Osteoblast (primary cell): ENCODE measurements around the gene CALM3. TPM values are rescaled to one million over a fixed set of nuclear protein-coding genes. Genes with fewer than 3 reads are reported as not detected.

ENCODE experiments used
- DNase-seq: peaks from one replicate; pipeline ENCODE4 v3.0.0; 2011; ENCODE audit warnings: low spot score, mixed read lengths; ENCODE audit not compliant: insufficient read length; ENCODE audit errors: missing footprints
- H2AFZ ChIP-seq: 2 replicates; pipeline ENCODE4 v1.6.0; 2011; ENCODE audit warnings: mild to moderate bottlenecking, low read length
- H3K27ac ChIP-seq: 2 replicates; pipeline ENCODE4 v1.5.1; 2011; ENCODE audit warnings: mild to moderate bottlenecking, low read depth, low read length, moderate library complexity
- H3K27me3 ChIP-seq: 2 replicates; pipeline ENCODE4 v1.6.0; 2012; ENCODE audit warnings: mild to moderate bottlenecking, control low read depth, inconsistent platforms, low read length, moderate library complexity; ENCODE audit not compliant: insufficient read depth
- H3K36me3 ChIP-seq: 2 replicates; pipeline ENCODE4 v1.5.1; 2011; ENCODE audit warnings: mild to moderate bottlenecking, low read length, control low read depth, moderate library complexity; ENCODE audit not compliant: insufficient read depth
- H3K4me1 ChIP-seq: 2 replicates; pipeline ENCODE4 v1.5.1; 2011; ENCODE audit warnings: mild to moderate bottlenecking, low read length, control low read depth, moderate library complexity; ENCODE audit not compliant: insufficient read depth
- H3K4me2 ChIP-seq: 2 replicates; pipeline ENCODE4 v1.6.0; 2011; ENCODE audit warnings: mild to moderate bottlenecking, low read length; ENCODE audit not compliant: insufficient read depth
- H3K4me3 ChIP-seq: fragments of 200-600 bp; sonication (generic); 3 replicates; pipeline ENCODE4 v1.5.1; 2012; ENCODE audit warnings: mild to moderate bottlenecking, low read length, inconsistent platforms; ENCODE audit not compliant: insufficient read depth
- H3K79me2 ChIP-seq: 2 replicates; pipeline ENCODE4 v1.6.0; 2012; ENCODE audit warnings: mild to moderate bottlenecking, low read length, control low read depth, inconsistent platforms; ENCODE audit not compliant: insufficient read depth
- H3K9me3 ChIP-seq: 2 replicates; pipeline ENCODE4 v1.5.1; 2011; ENCODE audit warnings: low read depth, low read length, control low read depth
- H4K20me1 ChIP-seq: 2 replicates; pipeline ENCODE4 v1.6.0; 2012; ENCODE audit warnings: mild to moderate bottlenecking, low read length, control low read depth; ENCODE audit not compliant: insufficient read depth
- CTCF ChIP-seq: IDR thresholded peaks from 2 replicates; pipeline ENCODE4 v1.5.1; 2011; ENCODE audit warnings: mild to moderate bottlenecking, low read depth, low read length, moderate library complexity; ENCODE audit errors: extremely low read depth
- total RNA-seq: library from RNA; depleted of rRNA; stranded (reverse); fragments of >200 nt; gene quantifications from 2 replicates; pipeline ENCODE4 v1.2.3, GENCODE V29; 2012

Gene CALM3
- total RNA-seq, 1 donor = 124 TPM

GRCh38 chr19:46639358-46640182, 38.4 kb downstream of the CALM3 start:
- no peak for TF ChIP-seq CTCF
- Histone ChIP-seq H4K20me1 (no peaks in the 10 kb centered on the region), H3K4me2 (peak overlapping the region; percentile 66), H3K79me2 (no peaks in the 10 kb centered on the region), H3K9me3 (no peaks in the 10 kb centered on the region), H3K27me3 (peaks cover 7% of the 10 kb centered on the region), H3K27ac (no peak overlapping the region), H3K4me1 (peaks cover 9% of the 10 kb centered on the region), H2AFZ (peak overlapping the region; percentile 79), H3K36me3 (no peaks in the 10 kb centered on the region), H3K4me3 (peak overlapping the region; percentile 68)
- peak; percentile 92 for DNase-seq

GRCh38 chr19:46640656-46641055, 39.5 kb downstream of the CALM3 start:
- no peaks in the 10 kb centered on the region for H3K9me3 ChIP-seq

GRCh38 chr19:46644720-46645119, 43.6 kb downstream of the CALM3 start:
- TF ChIP-seq CTCF = no peak
- peak; percentile 80 for DNase-seq
- H3K36me3 ChIP-seq = no peaks in the 10 kb centered on the region
- H3K4me2 ChIP-seq = no peak overlapping the region
- no peaks in the 10 kb centered on the region for H3K27me3 ChIP-seq
- H3K4me1 ChIP-seq = peaks cover 2% of the 10 kb centered on the region
- no peaks in the 10 kb centered on the region for H3K79me2 ChIP-seq
- H3K27ac ChIP-seq = no peak overlapping the region
- no peaks in the 10 kb centered on the region for H4K20me1 ChIP-seq
- H3K9me3 ChIP-seq = no peaks in the 10 kb centered on the region
- H3K4me3 ChIP-seq = no peak overlapping the region
- no peak overlapping the region for H2AFZ ChIP-seq

More at GRCh38 chr19:46640656-46641055, 39.5 kb downstream of the CALM3 start:
- Histone ChIP-seq H3K4me1 (peaks cover 7% of the 10 kb centered on the region), H3K36me3 (no peaks in the 10 kb centered on the region), H4K20me1 (no peaks in the 10 kb centered on the region), H3K4me2 (no peak overlapping the region), H3K79me2 (no peaks in the 10 kb centered on the region), H3K27ac (no peak overlapping the region), H3K4me3 (no peak overlapping the region), H2AFZ (no peak overlapping the region), H3K27me3 (no peaks in the 10 kb centered on the region)
- DNase-seq = peak; percentile 83
- no peak for TF ChIP-seq CTCF

GRCh38 chr19:46646402-46646801, 45.3 kb downstream of the CALM3 start:
- Histone ChIP-seq H2AFZ (no peak overlapping the region), H3K4me2 (no peak overlapping the region), H3K4me3 (no peak overlapping the region), H3K9me3 (no peaks in the 10 kb centered on the region), H3K27me3 (no peaks in the 10 kb centered on the region), H3K4me1 (no peaks in the 10 kb centered on the region), H4K20me1 (no peaks in the 10 kb centered on the region), H3K79me2 (no peaks in the 10 kb centered on the region), H3K27ac (no peak overlapping the region), H3K36me3 (no peaks in the 10 kb centered on the region)
- DNase-seq = no peak
- TF ChIP-seq CTCF = no peak
